HG03139 (cell line): Measurements from ENCODE around the gene TNIK.
A peak's percentile ranks its signal among the peaks of the same experiment; 100 is the strongest.

Experiments
- ATAC-seq: cut with Tn5 transposase; IDR thresholded peaks from one replicate; pipeline ENCODE4 v1.9.1; 2021; ENCODE audit not compliant: unreplicated experiment

The TNIK gene

GRCh38 chr3:171366043-171366442 lies 94.2 kb downstream of the TNIK start:
- ATAC-seq, result no peak

- no peak for ATAC-seq
These were observed 94.7 kb downstream of the TNIK start for GRCh38 chr3:171365489-171365888.

- ATAC-seq, result no peak
These were observed 95.7 kb downstream of the TNIK start for GRCh38 chr3:171364500-171364899.

- no peak for ATAC-seq
These were observed 97.0 kb downstream of the TNIK start for GRCh38 chr3:171363202-171363601.

GRCh38 chr3:171362575-171362974 lies 97.6 kb downstream of the TNIK start:
- ATAC-seq, result no peak

GRCh38 chr3:171358881-171359198 lies 101.4 kb downstream of the TNIK start:
- peak; percentile 53 for ATAC-seq

- no peak for ATAC-seq
These were observed 101.9 kb downstream of the TNIK start for GRCh38 chr3:171358181-171358880.

GRCh38 chr3:171357721-171358120 lies 102.5 kb downstream of the TNIK start:
- ATAC-seq, result no peak

GRCh38 chr3:171356251-171356650 lies 104.0 kb downstream of the TNIK start:
- ATAC-seq, result no peak

GRCh38 chr3:171354706-171355582 lies 105.3 kb downstream of the TNIK start:
- ATAC-seq, result no peak

- no peak for ATAC-seq
These were observed 106.0 kb downstream of the TNIK start for GRCh38 chr3:171354049-171354705.

- ATAC-seq, result no peak
These were observed 106.8 kb downstream of the TNIK start for GRCh38 chr3:171353423-171353822.

GRCh38 chr3:171352387-171352935 lies 107.7 kb downstream of the TNIK start:
- ATAC-seq, result no peak

- ATAC-seq, result no peak
These were observed 108.5 kb downstream of the TNIK start for GRCh38 chr3:171351676-171352075.

GRCh38 chr3:171350364-171350763 lies 109.8 kb downstream of the TNIK start:
- ATAC-seq, result no peak

- no peak for ATAC-seq
These were observed 110.8 kb downstream of the TNIK start for GRCh38 chr3:171349392-171349791.

GRCh38 chr3:171348121-171348520 lies 112.1 kb downstream of the TNIK start:
- peak; percentile 10 for ATAC-seq

GRCh38 chr3:171347301-171348039 lies 112.7 kb downstream of the TNIK start:
- peak; percentile 54 for ATAC-seq

- ATAC-seq, result no peak
These were observed 113.5 kb downstream of the TNIK start for GRCh38 chr3:171346582-171347300.

GRCh38 chr3:171346019-171346418 lies 114.2 kb downstream of the TNIK start:
- ATAC-seq, result no peak
